HepG2 (cell line): ENCODE data around the gene DDO. TPM values are rescaled to one million over a fixed set of nuclear protein-coding genes. Genes with fewer than 3 reads are reported as not detected.

Experiments used
- ADNP ChIP-seq: sonication (generic); formaldehyde crosslinking; IDR thresholded peaks from 2 replicates; pipeline ENCODE4 v1.4.0; 2020; ENCODE audit warnings: missing genetic modification reagents
- ERF ChIP-seq: IDR thresholded peaks from 2 replicates; pipeline ENCODE4 v1.6.1; 2018; ENCODE audit warnings: missing biosample characterization, missing genetic modification reagents
- HMGXB4 ChIP-seq, 2 experiments: sonication (generic) in 1 of 2; formaldehyde crosslinking in 1 of 2; IDR thresholded peaks; 2 replicates each; pipeline versions ENCODE4 v1.4.0 to v1.6.1; 2018 to 2020; ENCODE audit warnings: missing genetic modification reagents in 2 of 2, borderline replicate concordance in 1 of 2, low read depth in 1 of 2, mild to moderate bottlenecking in 1 of 2, missing biosample characterization in 1 of 2
- HOXD1 ChIP-seq: sonication (generic); formaldehyde crosslinking; IDR thresholded peaks from 2 replicates; pipeline ENCODE4 v1.5.0; 2020; ENCODE audit warnings: missing genetic modification reagents
- KMT2B ChIP-seq: IDR thresholded peaks from 2 replicates; pipeline ENCODE4 v1.6.1; 2016; ENCODE audit warnings: missing genetic modification reagents, missing compliant biosample characterization
- MTA3 ChIP-seq: sonication (generic); formaldehyde crosslinking; IDR thresholded peaks from 2 replicates; pipeline ENCODE4 v1.4.0; 2020; ENCODE audit warnings: missing genetic modification reagents
- PPARG ChIP-seq: conservative IDR thresholded peaks from 2 replicates; pipeline ENCODE4 v1.6.1; 2016; ENCODE audit warnings: missing biosample characterization, missing genetic modification reagents
- SP140L ChIP-seq: sonication (generic); formaldehyde crosslinking; IDR thresholded peaks from 2 replicates; pipeline ENCODE4 v1.4.0; 2020; ENCODE audit warnings: missing genetic modification reagents, borderline replicate concordance
- ZNF460 ChIP-seq: sonication (generic); formaldehyde crosslinking; IDR thresholded peaks from 2 replicates; pipeline ENCODE4 v1.5.1; 2020; ENCODE audit warnings: missing genetic modification reagents, mild to moderate bottlenecking, borderline replicate concordance
- ZNF639 ChIP-seq: conservative IDR thresholded peaks from 2 replicates; pipeline ENCODE4 v1.6.1; 2018; ENCODE audit warnings: missing genetic modification reagents
- ZNF713 ChIP-seq: sonication (generic); formaldehyde crosslinking; IDR thresholded peaks from 2 replicates; pipeline ENCODE4 v1.4.0; 2020; ENCODE audit warnings: mild to moderate bottlenecking, missing genetic modification reagents
- polyA plus RNA-seq, 8 experiments: library from polyadenylated mRNA; depleted of rRNA in 3 of 8; stranded (reverse) in 7 of 8; unstranded in 1 of 8; fragments of >200 nt; fragmentation: Illumina TruSeq in 4 of 8; extraction: Trizol in 4 of 8; gene quantifications; 2 replicates each; pipeline versions ENCODE4 v1.2.1 to v1.2.3, GENCODE V29; 2011 to 2016; ENCODE audit warnings: low read depth in 4 of 8, missing spikeins in 1 of 8, mixed read lengths in 1 of 8; ENCODE audit not compliant: insufficient read depth in 1 of 8
- total RNA-seq, 5 experiments: library from RNA; depleted of rRNA; stranded (reverse); fragments of >200 nt; fragmentation: Illumina TruSeq; extraction: Trizol; gene quantifications; 2 replicates each; pipeline ENCODE4 v1.2.3, GENCODE V29; 2016; ENCODE audit warnings: low read depth in 1 of 5
- TF ChIP-seq, protein P1 (sequence below): sonication (generic); formaldehyde crosslinking; IDR thresholded peaks from one replicate; pipeline ENCODE4 v1.5.1; 2020; ENCODE audit warnings: mild to moderate bottlenecking, missing genetic modification reagents; ENCODE audit errors: not compliant biosample characterization

The DDO gene
- total and polyA plus RNA-seq, 2 of the 13 experiments (the other 11 are each of a cell fraction or from before 2014, with no cell fraction given): 6.1 to 10.3 TPM

- TF ChIP-seq ADNP (CRISPR knock-in tag) (no peak), SP140L (CRISPR knock-in tag) (no peak), ZNF639 (CRISPR knock-in tag) (no peak), MTA3 (CRISPR knock-in tag) (no peak), ZNF460 (CRISPR knock-in tag) (no peak), ZNF713 (CRISPR knock-in tag) (no peak), KMT2B (CRISPR knock-in tag) (no peak; the same call in 1 of the 2 replicates), HOXD1 (CRISPR knock-in tag) (no peak), HMGXB4 (CRISPR knock-in tag; IDR thresholded peaks at IDR 0.05; ENCODE audit: borderline replicate concordance in 1 of 2, low read depth in 1 of 2) (no peak), ERF (CRISPR knock-in tag) (no peak), PPARG (CRISPR knock-in tag) (no peak)
- TF ChIP-seq, protein P1, sequence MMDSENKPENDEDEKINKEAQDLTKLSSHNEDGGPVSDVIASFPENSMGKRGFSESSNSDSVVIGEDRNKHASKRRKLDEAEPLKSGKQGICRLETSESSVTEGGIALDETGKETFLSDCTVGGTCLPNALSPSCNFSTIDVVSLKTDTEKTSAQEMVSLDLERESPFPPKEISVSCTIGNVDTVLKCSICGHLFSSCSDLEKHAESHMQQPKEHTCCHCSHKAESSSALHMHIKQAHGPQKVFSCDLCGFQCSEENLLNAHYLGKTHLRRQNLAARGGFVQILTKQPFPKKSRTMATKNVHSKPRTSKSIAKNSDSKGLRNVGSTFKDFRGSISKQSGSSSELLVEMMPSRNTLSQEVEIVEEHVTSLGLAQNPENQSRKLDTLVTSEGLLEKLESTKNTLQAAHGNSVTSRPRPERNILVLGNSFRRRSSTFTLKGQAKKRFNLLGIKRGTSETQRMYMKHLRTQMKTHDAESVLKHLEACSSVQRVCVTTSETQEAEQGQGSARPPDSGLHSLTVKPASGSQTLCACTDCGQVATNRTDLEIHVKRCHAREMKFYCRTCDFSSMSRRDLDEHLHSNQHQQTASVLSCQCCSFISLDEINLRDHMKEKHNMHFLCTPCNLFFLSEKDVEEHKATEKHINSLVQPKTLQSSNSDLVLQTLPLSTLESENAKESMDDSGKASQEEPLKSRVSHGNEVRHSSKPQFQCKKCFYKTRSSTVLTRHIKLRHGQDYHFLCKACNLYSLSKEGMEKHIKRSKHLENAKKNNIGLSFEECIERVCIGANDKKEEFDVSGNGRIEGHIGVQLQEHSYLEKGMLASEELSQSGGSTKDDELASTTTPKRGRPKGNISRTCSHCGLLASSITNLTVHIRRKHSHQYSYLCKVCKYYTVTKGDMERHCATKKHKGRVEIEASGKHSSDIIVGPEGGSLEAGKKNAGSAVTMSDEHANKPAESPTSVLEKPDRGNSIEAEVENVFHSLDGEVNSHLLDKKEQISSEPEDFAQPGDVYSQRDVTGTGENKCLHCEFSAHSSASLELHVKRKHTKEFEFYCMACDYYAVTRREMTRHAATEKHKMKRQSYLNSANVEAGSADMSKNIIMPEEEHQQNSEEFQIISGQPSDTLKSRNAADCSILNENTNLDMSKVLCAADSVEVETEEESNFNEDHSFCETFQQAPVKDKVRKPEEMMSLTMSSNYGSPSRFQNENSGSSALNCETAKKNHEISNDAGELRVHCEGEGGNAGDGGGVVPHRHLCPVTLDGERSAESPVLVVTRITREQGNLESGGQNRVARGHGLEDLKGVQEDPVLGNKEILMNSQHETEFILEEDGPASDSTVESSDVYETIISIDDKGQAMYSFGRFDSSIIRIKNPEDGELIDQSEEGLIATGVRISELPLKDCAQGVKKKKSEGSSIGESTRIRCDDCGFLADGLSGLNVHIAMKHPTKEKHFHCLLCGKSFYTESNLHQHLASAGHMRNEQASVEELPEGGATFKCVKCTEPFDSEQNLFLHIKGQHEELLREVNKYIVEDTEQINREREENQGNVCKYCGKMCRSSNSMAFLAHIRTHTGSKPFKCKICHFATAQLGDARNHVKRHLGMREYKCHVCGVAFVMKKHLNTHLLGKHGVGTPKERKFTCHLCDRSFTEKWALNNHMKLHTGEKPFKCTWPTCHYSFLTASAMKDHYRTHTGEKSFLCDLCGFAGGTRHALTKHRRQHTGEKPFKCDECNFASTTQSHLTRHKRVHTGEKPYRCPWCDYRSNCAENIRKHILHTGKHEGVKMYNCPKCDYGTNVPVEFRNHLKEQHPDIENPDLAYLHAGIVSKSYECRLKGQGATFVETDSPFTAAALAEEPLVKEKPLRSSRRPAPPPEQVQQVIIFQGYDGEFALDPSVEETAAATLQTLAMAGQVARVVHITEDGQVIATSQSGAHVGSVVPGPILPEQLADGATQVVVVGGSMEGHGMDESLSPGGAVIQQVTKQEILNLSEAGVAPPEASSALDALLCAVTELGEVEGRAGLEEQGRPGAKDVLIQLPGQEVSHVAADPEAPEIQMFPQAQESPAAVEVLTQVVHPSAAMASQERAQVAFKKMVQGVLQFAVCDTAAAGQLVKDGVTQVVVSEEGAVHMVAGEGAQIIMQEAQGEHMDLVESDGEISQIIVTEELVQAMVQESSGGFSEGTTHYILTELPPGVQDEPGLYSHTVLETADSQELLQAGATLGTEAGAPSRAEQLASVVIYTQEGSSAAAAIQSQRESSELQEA (CRISPR knock-in tag): no peak
These were observed at the start of gene DDO (continued) for GRCh38 chr6:110415086-110415916.
